Osteoblast (primary cell): ENCODE data around the gene ACD. TPM values are rescaled to one million over a fixed set of nuclear protein-coding genes. Genes with fewer than 3 reads are reported as not detected.
A peak's percentile ranks its signal among the peaks of the same experiment; 100 is the strongest.

Source experiments
- DNase-seq: peaks from one replicate; pipeline ENCODE4 v3.0.0; 2011; ENCODE audit warnings: low spot score, mixed read lengths; ENCODE audit not compliant: insufficient read length; ENCODE audit errors: missing footprints
- H2AFZ ChIP-seq: 2 replicates; pipeline ENCODE4 v1.6.0; 2011; ENCODE audit warnings: mild to moderate bottlenecking, low read length
- H3K27ac ChIP-seq: 2 replicates; pipeline ENCODE4 v1.5.1; 2011; ENCODE audit warnings: mild to moderate bottlenecking, low read depth, low read length, moderate library complexity
- H3K27me3 ChIP-seq: 2 replicates; pipeline ENCODE4 v1.6.0; 2012; ENCODE audit warnings: mild to moderate bottlenecking, control low read depth, inconsistent platforms, low read length, moderate library complexity; ENCODE audit not compliant: insufficient read depth
- H3K36me3 ChIP-seq: 2 replicates; pipeline ENCODE4 v1.5.1; 2011; ENCODE audit warnings: mild to moderate bottlenecking, low read length, control low read depth, moderate library complexity; ENCODE audit not compliant: insufficient read depth
- H3K4me1 ChIP-seq: 2 replicates; pipeline ENCODE4 v1.5.1; 2011; ENCODE audit warnings: mild to moderate bottlenecking, low read length, control low read depth, moderate library complexity; ENCODE audit not compliant: insufficient read depth
- H3K4me2 ChIP-seq: 2 replicates; pipeline ENCODE4 v1.6.0; 2011; ENCODE audit warnings: mild to moderate bottlenecking, low read length; ENCODE audit not compliant: insufficient read depth
- H3K4me3 ChIP-seq: fragments of 200-600 bp; sonication (generic); 3 replicates; pipeline ENCODE4 v1.5.1; 2012; ENCODE audit warnings: mild to moderate bottlenecking, low read length, inconsistent platforms; ENCODE audit not compliant: insufficient read depth
- H3K79me2 ChIP-seq: 2 replicates; pipeline ENCODE4 v1.6.0; 2012; ENCODE audit warnings: mild to moderate bottlenecking, low read length, control low read depth, inconsistent platforms; ENCODE audit not compliant: insufficient read depth
- H3K9me3 ChIP-seq: 2 replicates; pipeline ENCODE4 v1.5.1; 2011; ENCODE audit warnings: low read depth, low read length, control low read depth
- H4K20me1 ChIP-seq: 2 replicates; pipeline ENCODE4 v1.6.0; 2012; ENCODE audit warnings: mild to moderate bottlenecking, low read length, control low read depth; ENCODE audit not compliant: insufficient read depth
- total RNA-seq: library from RNA; depleted of rRNA; stranded (reverse); fragments of >200 nt; gene quantifications from 2 replicates; pipeline ENCODE4 v1.2.3, GENCODE V29; 2012
- TF ChIP-seq, protein P1 (sequence below): IDR thresholded peaks from 2 replicates; pipeline ENCODE4 v1.5.1; 2011; ENCODE audit warnings: mild to moderate bottlenecking, low read depth, low read length, moderate library complexity; ENCODE audit errors: extremely low read depth

Gene ACD
- total RNA-seq, 1 donor: 18.8 TPM

DNA sequence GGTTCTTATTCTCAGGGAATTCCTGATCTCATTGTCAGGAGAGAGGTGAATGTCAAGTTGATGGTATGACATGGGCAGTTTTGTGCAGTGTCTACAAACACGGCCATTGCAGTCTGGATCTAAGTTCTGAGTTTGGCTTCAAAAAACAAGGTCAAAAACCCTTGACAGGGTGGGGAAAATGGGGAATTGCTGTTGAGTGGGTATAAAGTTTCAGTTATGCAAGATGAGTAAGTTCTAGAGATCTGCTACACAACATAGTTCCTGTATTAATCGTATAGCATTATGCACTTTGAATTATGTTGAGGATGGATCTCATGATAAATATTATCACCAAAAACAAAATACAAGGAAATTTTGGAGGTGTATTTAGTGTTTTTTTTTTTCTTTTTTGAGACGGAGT is 51.7 kb downstream of the ACD start:
- Histone ChIP-seq H3K36me3 (peaks cover 21% of the 10 kb centered on the region), H3K9me3 (no peaks in the 10 kb centered on the region), H2AFZ (no peak overlapping the region), H3K79me2 (peaks cover 40% of the 10 kb centered on the region), H3K4me1 (no peaks in the 10 kb centered on the region), H3K4me2 (no peak overlapping the region), H4K20me1 (peaks cover 4% of the 10 kb centered on the region), H3K27me3 (no peaks in the 10 kb centered on the region), H3K4me3 (no peak overlapping the region), H3K27ac (no peak overlapping the region)
- DNase-seq: peak; percentile 54
- TF ChIP-seq, protein P1, sequence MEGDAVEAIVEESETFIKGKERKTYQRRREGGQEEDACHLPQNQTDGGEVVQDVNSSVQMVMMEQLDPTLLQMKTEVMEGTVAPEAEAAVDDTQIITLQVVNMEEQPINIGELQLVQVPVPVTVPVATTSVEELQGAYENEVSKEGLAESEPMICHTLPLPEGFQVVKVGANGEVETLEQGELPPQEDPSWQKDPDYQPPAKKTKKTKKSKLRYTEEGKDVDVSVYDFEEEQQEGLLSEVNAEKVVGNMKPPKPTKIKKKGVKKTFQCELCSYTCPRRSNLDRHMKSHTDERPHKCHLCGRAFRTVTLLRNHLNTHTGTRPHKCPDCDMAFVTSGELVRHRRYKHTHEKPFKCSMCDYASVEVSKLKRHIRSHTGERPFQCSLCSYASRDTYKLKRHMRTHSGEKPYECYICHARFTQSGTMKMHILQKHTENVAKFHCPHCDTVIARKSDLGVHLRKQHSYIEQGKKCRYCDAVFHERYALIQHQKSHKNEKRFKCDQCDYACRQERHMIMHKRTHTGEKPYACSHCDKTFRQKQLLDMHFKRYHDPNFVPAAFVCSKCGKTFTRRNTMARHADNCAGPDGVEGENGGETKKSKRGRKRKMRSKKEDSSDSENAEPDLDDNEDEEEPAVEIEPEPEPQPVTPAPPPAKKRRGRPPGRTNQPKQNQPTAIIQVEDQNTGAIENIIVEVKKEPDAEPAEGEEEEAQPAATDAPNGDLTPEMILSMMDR: no peak

Other genes starting within 250 kb of the ACD start
- gene ZDHHC1, start 243.8 kb downstream of the ACD start, total RNA-seq: 9.0 and 13.3 TPM in 2 replicates
- gene HSD11B2, start 229.1 kb downstream of the ACD start, total RNA-seq: not detected in 2 replicates
- 146 and 158 TPM in 2 replicates for gene ATP6V0D1, start 179.1 kb downstream of the ACD start, total RNA-seq
- gene AGRP, start 176.7 kb downstream of the ACD start, total RNA-seq: not detected in 2 replicates
- gene RIPOR1, start 131.4 kb downstream of the ACD start, total RNA-seq: 36.6 and 38.0 TPM in 2 replicates
- gene CTCF, start 97.7 kb downstream of the ACD start, total RNA-seq: 29.3 and 31.8 TPM in 2 replicates
- under 0.01 TPM in 2 replicates for gene CARMIL2, start 15.1 kb downstream of the ACD start, total RNA-seq
- 2.4 and 2.9 TPM in 2 replicates for gene PARD6A, start 700 bp upstream of the ACD start, total RNA-seq
- gene ENKD1, start 6.5 kb upstream of the ACD start, total RNA-seq: 13.3 and 15.9 TPM in 2 replicates
- gene C16orf86, start 6.6 kb upstream of the ACD start, total RNA-seq: 6.2 and 6.9 TPM in 2 replicates
- gene GFOD2, start 59.1 kb upstream of the ACD start, total RNA-seq: 15.9 and 19.4 TPM in 2 replicates
- 5.4 and 5.6 TPM in 2 replicates for gene RANBP10, start 146.3 kb upstream of the ACD start, total RNA-seq
- 0.88 and 1.8 TPM in 2 replicates for gene TSNAXIP1, start 146.6 kb upstream of the ACD start, total RNA-seq
- 23.6 and 25.7 TPM in 2 replicates for gene THAP11, start 182.1 kb upstream of the ACD start, total RNA-seq
- 203 TPM in 2 replicates for gene NUTF2, start 186.7 kb upstream of the ACD start, total RNA-seq
- 24.2 and 25.6 TPM in 2 replicates for gene CENPT, start 187.4 kb upstream of the ACD start, total RNA-seq
- 45.7 and 60.8 TPM in 2 replicates for gene EDC4, start 212.8 kb upstream of the ACD start, total RNA-seq
- gene NRN1L, start 224.6 kb upstream of the ACD start, total RNA-seq: 0.29 TPM in 1 of 2 replicates, not detected in the other
- 16.8 and 18.5 TPM in 2 replicates for gene PSKH1, start 233.0 kb upstream of the ACD start, total RNA-seq